GM19455 (cell line): Measurements from ENCODE around the gene SLC39A6.
"Not testable (repeated sequence)": the region's sequence is repeated elsewhere in the genome, so short reads cannot be mapped to it uniquely, and the experiment has no call there.

ENCODE experiments used
- ATAC-seq: cut with Tn5 transposase; IDR thresholded peaks from one replicate; pipeline ENCODE4 v1.9.1; 2021; ENCODE audit not compliant: unreplicated experiment

Gene SLC39A6, protein sequence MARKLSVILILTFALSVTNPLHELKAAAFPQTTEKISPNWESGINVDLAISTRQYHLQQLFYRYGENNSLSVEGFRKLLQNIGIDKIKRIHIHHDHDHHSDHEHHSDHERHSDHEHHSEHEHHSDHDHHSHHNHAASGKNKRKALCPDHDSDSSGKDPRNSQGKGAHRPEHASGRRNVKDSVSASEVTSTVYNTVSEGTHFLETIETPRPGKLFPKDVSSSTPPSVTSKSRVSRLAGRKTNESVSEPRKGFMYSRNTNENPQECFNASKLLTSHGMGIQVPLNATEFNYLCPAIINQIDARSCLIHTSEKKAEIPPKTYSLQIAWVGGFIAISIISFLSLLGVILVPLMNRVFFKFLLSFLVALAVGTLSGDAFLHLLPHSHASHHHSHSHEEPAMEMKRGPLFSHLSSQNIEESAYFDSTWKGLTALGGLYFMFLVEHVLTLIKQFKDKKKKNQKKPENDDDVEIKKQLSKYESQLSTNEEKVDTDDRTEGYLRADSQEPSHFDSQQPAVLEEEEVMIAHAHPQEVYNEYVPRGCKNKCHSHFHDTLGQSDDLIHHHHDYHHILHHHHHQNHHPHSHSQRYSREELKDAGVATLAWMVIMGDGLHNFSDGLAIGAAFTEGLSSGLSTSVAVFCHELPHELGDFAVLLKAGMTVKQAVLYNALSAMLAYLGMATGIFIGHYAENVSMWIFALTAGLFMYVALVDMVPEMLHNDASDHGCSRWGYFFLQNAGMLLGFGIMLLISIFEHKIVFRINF

DNA sequence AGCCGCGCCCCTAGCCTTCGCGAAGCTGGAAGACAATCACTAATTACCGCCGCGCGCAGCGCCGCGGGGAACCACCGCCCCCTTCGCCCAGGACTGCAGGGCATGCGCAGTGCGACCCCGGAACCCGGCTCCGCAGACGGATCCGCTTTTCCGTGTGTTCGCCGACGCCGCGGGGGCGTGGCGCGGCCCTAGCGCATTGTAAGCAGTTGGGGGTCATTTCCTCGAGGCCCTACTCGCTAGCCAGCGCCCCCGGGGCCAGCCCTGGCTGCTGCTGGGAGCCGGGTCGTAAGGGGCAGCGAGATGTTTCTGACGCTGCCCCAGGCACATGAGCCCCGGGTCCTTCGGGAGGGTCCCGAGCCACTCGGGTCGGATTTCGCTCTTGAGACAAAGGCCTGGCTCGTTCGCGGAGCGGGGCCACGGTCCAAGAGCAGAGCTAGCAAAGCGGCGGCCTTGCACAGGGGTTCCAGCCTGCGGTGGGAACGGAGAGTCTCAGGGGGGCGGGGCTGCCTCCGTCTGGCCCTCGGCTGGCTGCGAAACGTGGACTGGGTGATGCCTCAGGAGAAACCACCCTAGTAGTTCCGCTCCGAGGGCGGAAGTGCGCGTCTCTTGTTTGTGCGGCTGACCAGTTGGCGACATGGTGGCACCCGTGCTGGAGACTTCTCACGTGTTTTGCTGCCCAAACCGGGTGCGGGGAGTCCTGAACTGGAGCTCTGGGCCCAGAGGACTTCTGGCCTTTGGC is at the start of gene SLC39A6, which contains the start of gene ELP2:
TSS of gene SLC39A6 (minus strand) at position 41 of the 739 bp plus-strand sequence. CDS start 2,333 bp downstream, outside the sequence.
TSS of gene ELP2 (plus strand) at position 600 of the 739 bp plus-strand sequence. CDS start at position 635, 35 bp downstream.
- ATAC-seq: peak; percentile 97

DNA sequence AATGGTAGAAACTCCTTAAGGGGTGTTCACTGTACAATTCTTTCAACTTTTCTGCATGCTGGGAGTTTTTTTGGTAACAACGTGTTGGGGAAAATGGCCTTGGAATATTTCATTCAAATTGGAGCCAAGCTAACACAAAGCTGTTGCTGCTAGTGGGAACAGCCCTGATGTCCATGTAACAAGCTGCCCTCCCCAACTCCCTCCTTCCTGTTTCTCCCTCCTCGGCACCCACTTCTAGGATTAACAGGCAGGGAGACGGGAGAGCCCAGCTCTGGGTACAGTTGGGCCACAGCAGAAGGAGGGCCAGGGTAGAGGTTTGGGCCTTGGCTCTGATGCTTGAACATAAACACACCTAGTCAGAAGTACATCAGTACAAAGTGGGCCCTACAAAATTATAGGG is 48.8 kb upstream of the SLC39A6 start:
- ATAC-seq: no peak

DNA sequence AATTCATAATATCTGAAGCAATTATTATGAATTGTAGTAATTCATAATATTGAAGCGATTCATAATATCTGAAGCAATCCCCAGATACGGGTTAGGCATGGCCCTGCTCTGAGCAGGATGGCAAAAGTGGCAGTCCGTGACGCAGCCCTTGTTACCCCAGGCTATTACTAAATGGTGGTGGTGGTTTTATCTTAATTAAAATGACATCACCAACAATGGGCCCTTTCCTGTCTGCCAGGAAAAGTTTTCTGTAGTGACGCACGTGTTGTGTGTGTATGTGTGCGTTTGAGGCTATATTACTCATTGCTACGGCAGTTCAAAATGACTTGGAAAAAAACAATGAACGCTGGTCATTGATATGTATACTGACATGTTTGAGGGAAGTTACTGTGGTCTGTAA is 47.6 kb upstream of the SLC39A6 start:
- no peak for ATAC-seq

DNA sequence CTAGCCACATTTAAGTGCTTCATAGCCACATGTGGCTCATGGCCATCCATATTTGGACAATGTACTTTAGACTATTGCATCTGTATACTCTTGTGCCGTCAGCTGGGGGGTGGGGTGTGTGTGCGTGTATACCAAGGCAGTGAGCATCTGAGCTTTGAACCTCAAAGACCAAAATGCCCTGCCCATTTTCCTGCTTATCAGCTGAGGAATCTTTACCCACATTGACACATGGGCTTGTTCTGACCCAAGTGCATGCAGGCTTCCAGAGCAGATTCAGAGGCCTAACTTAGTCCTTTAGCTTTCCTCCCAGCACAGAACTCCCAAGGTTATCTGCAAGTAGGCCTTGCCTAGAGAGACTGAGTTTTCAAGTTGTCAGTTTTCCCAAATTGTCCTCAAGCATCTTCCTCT is 47.0 kb upstream of the SLC39A6 start:
- no peak for ATAC-seq

DNA sequence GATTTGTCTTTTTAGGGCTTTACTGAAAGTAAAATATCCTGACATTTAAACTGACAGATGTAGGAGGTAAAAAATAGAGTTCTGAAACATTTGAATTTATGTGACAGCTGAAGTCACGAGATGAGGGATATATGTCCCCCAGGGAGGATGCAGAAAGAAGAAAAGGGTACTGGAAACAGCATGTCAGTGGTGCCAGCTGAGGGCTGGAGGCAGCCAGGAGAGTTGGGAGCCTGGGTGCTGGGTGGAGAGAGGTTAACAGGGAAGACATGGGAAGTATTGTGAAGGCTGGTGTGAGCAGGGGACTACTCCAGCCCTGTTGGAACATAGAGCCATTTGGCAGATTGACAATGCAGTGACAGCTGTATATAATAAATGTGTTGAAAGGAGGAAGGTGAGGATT is 46.3 kb upstream of the SLC39A6 start:
- no peak for ATAC-seq

DNA sequence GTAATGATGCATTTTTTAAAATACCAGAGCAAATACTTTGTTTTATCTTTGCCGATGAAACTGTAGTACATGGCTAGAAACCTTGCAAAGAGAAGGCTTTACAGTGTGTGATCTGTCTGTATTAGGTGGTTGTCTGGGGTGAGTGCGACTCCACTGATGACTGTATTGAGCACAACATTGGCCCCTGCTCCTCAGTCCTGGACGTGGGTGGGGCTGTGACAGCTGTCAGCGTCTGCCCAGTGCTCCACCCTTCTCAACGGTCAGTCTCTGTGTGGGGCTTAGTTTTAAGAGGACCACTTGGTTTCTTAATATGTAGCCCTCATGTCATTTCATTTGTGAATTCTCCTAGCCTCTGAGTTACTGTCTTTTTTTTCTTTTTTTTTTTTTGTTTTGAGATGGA is 40.8 kb upstream of the SLC39A6 start:
- no peak for ATAC-seq

DNA sequence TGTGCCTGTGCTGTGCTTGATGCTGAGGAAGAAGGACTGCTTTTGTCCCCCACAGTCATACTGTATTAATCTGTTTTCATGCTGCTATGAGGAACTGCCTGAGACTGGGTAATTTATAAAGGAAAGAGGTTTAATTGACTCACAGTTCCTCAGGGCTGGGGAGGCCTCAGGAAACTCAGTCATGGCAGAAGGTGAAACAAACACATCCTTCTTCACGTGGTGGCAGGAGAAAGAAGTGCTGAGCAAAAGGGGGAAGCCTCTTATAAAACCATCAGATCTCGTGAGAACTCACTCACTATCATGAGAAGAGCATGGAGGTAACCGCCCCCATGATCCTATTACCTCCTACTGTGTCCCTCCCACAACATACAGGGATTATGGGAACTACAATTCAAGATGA is 39.2 kb upstream of the SLC39A6 start:
- not testable (repeated sequence) for ATAC-seq

DNA sequence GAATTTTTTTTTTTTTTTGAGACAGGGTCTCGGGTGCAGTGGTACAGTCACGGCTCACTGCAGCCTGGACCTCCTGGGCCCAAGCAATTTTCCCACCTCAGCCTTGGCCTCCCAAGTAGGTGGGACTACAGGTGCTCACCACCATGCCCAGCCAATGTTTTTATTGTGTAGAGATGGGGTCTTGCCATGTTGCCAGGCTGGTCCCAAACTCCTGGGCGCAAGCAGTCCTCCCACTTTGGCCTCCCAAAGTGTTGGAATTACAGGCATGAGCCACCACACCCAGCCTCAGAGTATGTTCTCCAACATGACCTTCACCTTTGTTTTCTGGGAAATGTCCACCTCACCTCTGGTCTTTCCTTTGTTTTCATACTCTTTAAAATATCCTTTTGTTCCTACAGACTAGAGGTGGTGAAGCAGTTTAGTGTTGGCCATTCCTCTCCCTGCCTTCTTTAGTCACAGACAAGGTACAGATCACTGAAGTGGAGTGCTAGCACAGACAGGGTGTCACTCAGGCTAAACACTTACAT is 38.6 kb upstream of the SLC39A6 start:
- ATAC-seq: no peak

DNA sequence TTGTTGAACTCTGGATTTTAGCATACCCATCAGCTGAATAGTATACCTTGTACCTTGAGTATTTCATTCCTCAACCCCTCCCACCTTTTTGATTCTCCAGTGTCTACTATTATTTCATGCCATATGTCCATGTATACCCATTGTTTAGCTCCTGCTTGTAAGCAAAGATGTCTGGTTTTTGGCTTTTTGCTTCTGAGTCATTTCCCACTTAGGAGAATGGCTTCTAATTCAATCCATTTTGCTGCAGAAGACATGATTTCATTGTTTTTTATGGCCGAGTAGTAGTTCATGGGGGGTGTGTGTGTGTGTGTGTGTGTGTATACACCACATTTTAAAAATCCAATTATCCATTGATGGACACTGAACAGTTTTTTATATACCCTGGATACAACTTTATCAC is 33.8 kb upstream of the SLC39A6 start:
- no peak for ATAC-seq

DNA sequence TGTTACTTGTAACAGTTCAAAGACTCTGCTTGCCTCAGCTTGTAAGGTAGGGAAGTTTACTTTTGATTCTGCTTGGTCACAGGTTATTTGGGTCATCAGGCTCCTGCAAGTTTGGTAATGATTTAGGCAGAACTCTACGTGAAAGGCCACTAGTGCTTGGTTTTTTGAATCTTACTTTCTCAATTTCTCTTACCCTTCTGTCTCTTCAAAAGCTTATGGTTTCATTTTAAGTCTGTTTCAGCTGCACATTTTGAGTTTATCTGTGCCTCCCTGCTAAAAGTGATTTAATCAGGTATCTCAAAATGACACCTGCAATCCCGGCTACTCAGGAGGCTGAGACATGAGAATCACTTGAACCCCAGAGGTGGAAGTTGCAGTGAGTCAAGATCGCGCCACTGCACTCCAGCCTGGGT is 31.8 kb upstream of the SLC39A6 start:
- ATAC-seq: no peak

DNA sequence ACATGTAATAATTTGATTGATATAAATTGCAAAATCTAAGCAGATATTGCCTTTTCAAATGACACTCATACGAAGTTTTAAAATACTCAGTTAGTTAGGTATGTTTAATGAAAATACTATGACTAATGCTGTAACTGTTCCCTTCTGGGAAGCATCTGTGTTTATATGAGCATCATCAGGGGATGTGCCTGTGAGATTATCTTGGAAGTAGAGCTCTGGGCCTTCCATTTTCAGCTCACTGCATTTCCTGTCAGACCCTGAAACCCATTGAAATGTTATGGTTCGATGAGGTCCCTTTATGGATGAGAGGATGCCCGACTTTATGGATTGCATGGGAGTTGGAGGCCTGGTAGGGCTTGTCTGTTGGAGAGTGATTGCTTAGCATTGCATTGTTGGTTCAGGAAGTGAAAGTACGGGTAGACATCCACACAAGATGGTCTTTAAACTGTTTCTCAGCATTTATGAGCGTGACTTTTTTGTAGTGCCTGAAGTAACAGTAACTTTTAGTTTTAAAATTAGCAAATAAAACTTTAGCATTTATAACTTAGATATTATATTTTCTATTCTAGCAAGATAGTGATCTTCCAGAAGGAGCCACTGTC is 29.2 kb upstream of the SLC39A6 start:
- no peak for ATAC-seq

DNA sequence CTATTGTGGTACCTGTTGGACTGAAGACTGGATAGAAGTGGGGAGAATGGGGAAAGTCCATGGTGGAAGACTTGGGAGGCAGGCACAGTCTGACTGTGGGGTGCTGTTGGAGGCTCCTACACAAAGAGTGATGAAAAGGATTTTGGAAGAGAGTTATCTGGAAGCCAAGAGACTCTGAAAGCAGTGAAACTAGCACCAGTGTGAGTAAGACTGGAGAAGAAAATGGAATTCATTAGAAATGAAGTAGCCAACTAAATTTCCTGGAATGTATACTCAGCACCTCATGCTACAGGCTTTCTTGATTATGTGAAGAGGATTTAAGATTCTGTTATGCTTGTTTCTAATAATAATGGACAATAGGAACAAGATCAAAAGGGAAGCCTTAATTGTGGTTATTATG is 28.3 kb upstream of the SLC39A6 start:
- ATAC-seq: no peak

DNA sequence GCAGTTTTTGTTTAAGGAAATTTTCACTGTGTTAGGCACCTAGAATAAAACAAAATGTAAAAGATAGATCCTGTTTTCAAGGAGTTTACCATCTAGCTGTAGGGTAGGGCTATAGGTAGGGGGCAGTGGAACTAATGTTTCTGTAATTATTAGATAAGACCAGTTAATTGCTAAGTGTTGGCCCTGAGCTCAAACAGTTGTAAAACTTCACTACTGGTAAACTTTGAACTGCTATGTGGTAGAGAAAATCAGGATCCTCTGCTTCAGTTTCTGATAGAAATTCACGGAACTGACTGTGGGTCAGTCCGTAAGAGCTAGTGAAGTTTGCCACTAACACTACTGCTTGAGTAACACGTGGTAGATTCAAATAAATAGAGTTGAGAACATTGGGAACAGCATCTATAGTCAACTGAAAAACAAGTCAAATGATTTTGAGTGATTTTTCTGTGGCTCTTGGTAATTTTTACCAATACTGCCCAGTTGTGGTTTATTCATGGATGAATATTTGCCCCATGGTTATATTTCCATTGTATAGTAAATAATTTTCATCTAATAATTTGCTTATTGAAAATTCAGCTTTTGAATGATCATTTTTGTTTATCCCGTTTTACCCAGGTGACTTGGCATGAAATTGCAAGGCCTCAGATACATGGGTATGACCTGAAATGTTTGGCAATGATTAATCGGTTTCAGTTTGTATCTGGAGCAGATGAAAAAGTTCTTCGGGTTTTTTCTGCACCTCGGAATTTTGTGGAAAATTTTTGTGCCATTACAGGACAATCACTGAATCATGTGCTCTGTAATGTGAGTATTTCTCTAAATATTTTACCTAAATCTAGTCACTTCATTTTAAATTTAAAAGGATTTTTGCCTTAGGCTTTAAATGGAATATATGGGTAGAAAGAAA is 27.0 kb upstream of the SLC39A6 start:
- no peak for ATAC-seq

DNA sequence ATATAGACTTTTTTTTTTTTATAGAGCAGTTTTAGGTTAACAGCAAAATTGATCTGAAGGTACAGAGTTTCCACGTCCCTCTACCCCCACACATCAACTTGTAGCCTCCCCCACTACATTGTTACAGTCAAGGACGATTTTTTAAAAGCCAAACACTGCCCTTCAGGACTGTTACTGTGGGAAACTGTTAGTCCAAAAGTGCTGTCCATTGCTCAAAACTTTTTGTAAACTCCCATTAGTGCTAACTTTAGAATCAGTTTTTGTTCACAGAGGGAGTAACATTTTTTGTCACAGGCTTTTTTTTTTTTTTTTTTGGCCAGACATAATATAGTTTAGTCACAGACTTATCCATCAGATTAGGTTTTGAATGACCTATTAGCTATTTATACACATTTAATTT is 24.6 kb upstream of the SLC39A6 start:
- no peak for ATAC-seq

DNA sequence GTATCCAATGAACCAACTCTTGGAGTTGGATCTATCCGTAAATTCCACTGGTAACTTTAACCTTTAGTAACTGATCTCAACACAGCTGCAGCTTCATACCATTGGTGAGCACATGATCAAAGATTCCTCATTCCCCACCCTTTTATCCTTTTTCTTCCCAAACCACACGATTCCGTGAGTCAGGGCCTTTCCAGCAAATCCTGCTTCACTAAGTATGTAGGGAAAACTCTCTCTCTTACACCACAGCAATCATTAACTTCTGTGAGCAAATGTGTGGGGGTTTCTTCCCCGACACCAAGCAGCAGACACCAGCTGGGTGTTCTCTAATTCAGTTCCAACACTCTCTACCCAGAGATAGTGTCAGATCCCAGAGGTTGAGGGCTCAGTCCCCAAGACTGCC is 24.1 kb upstream of the SLC39A6 start:
- ATAC-seq: no peak

DNA sequence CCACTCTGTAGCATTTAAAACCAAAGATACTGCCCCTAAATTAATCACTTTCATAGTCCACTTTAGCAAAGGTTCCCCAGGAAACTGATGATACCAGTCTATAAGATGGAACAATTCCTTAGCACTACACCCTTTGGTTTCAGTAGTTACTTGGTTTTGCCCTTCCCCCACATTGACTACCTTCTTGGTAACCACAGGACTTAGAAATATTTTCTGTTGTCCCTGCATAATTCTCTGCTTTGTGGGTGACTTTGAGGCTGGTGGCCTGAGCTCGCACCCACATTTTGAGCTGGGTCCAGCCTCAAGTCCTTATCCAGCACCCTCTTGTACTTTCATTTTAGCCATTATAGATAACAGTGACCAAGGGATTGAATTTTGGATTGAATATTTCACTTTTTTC is 23.6 kb upstream of the SLC39A6 start:
- ATAC-seq: no peak

DNA sequence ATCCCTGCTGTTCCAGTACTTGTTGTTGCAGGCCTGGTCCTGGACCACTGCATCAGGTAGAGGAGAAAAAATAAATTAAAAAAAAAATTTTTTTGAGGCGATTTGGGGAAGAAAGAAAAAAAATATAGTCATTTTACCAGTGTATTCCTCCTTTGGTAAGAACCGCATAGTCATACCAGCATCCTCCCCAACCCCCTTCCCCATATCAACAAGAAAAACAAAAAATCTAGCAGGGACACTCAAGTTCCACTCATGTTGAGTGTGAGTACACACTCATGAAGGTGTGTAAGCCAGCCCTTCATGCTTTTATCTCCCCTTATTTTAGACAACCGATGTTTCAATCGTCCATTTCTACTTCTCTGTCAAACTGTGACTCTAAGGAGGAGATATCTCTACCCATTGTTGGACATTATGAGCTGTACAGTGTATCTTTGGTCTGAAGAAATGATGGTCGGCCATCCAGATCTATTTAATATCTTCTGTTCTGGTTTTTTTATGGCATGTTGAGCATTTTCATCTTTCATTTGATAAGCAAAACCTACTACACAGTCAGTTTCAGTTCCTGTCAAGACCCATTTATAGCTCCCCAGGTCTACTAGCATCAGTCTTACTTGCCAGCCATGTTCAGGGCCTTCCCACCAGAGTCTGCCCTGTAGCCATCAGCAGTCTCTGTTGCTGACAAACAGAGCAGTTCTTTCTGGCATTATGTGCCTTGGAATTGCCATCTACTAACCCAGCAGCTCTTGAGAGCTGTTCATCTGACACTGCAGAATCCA is 20.6 kb upstream of the SLC39A6 start:
- ATAC-seq: peak; percentile 94

DNA sequence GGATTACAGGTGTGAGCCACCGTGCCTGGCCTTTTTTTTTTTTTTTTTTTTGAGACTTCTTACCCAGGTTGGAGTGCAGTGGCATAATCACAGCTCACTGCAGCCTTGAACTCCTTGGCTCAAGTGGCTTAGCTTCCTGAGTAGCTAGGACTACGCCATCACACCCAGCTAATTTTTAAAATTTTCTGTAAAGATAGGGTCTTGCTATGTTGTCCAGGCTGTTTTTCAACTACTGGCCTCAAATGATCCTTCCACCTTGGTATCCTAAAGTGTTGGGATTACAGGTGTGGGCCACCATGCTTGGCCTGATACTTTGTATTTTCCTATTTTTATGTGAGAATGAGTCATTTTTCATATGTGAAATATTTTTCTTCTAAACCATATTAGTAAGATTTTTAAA is 14.3 kb upstream of the SLC39A6 start:
- no peak for ATAC-seq

DNA sequence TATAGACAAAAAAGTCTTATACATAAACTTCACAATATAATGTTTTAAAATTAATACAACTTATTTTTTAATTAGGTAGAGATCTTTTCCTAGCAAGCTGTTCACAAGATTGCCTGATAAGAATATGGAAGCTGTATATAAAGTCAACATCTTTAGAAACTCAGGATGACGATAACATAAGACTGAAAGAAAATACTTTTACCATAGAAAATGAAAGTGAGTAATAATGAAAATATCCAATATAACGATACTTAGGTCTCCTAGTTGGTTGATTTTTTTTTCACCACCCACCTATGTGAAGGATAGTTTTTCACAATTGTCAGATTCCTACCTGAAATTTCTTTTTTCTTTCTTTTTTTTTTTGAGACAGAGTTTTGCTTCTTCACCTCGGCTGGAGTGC is 13.6 kb upstream of the SLC39A6 start:
- ATAC-seq: no peak
